Measurements from ENCODE around the gene KNCN.
A peak's percentile ranks its signal among the peaks of the same experiment; 100 is the strongest.

KNCN gene

GRCh38 chr1:46551597-46552095, at the start of gene KNCN:
Gene KNCN, minus strand, starts transcription at chr1:46551647. Its CDS starts 432 bp downstream, at chr1:46551215.
- no peak for ATAC-seq

GRCh38 chr1:46599059-46599970, 47.9 kb upstream of the KNCN start:
- no peak for ATAC-seq
- no peak for DNase-seq

More at GRCh38 chr1:46551597-46552095, at the start of gene KNCN:
- DNase-seq = no peak

- ATAC-seq (no peak), DNase-seq (no peak)
These were observed 45.4 kb upstream of the KNCN start for GRCh38 chr1:46596846-46597245.

- DNase-seq = no peak
- ATAC-seq = no peak
These were observed 44.6 kb upstream of the KNCN start for GRCh38 chr1:46596036-46596435.

GRCh38 chr1:46595127-46595526, 43.7 kb upstream of the KNCN start:
- DNase-seq (peak; percentile 33), ATAC-seq (no peak)

- no peak for ATAC-seq
- no peak for DNase-seq
These were observed 42.6 kb upstream of the KNCN start for GRCh38 chr1:46594063-46594462.

GRCh38 chr1:46592823-46593222, 41.4 kb upstream of the KNCN start:
- no peak for DNase-seq
- no peak for ATAC-seq

GRCh38 chr1:46589529-46589928, 38.1 kb upstream of the KNCN start:
- no peak for ATAC-seq
- DNase-seq = no peak

GRCh38 chr1:46587069-46587468, 35.6 kb upstream of the KNCN start:
- ATAC-seq = no peak
- no peak for DNase-seq

GRCh38 chr1:46585312-46585938, 34.0 kb upstream of the KNCN start:
- no peak for ATAC-seq

GRCh38 chr1:46583494-46583893, 32.0 kb upstream of the KNCN start:
- no peak for ATAC-seq

More at GRCh38 chr1:46585312-46585938, 34.0 kb upstream of the KNCN start:
- DNase-seq = no peak

GRCh38 chr1:46582972-46583371, 31.5 kb upstream of the KNCN start:
- DNase-seq = no peak
- no peak for ATAC-seq

More at GRCh38 chr1:46583494-46583893, 32.0 kb upstream of the KNCN start:
- DNase-seq = no peak

GRCh38 chr1:46581681-46582455, 30.4 kb upstream of the KNCN start:
- DNase-seq (peak; percentile 19), ATAC-seq (peak; percentile 96)

GRCh38 chr1:46580140-46580903, 28.9 kb upstream of the KNCN start:
- ATAC-seq = no peak
- DNase-seq = no peak

- ATAC-seq = no peak
- DNase-seq = no peak
These were observed 26.2 kb upstream of the KNCN start for GRCh38 chr1:46577671-46578070.

- DNase-seq (no peak), ATAC-seq (no peak)
These were observed 25.1 kb upstream of the KNCN start for GRCh38 chr1:46576596-46576995.

GRCh38 chr1:46575778-46576177, 24.3 kb upstream of the KNCN start:
- no peak for DNase-seq
- no peak for ATAC-seq

GRCh38 chr1:46575300-46575699, 23.9 kb upstream of the KNCN start:
- ATAC-seq (no peak), DNase-seq (no peak)

GRCh38 chr1:46571691-46572225, 20.3 kb upstream of the KNCN start:
- no peak for ATAC-seq
- DNase-seq = no peak

- no peak for DNase-seq
- no peak for ATAC-seq
These were observed 18.7 kb upstream of the KNCN start for GRCh38 chr1:46569884-46570725.
